SK-N-SH treated with all-trans-retinoic acid at 6 μM for 48 hours (cell line): ENCODE measurements around the gene DHPS.

ENCODE experiments used
- ATAC-seq: fragments of 200-7000 bp; cut with Tn5 transposase; 3 replicates; pipeline ENCODE4 v1.9.1; 2020; ENCODE audit warnings: mild to moderate bottlenecking, moderate library complexity
- OSR1 ChIP-seq: fragments of 250-450 bp; sonication (Bioruptor Pico); IDR thresholded peaks from 2 replicates; pipeline ENCODE4 v1.8.0; 2022; ENCODE audit warnings: moderate library complexity, mild to moderate bottlenecking, inconsistent platforms
- RARB ChIP-seq: fragments of 250-450 bp; sonication (Bioruptor Pico); IDR thresholded peaks from 2 replicates; pipeline ENCODE4 v1.8.0; 2021; ENCODE audit warnings: mild to moderate bottlenecking, moderate library complexity
- SNAI2 ChIP-seq: fragments of 250-450 bp; sonication (Bioruptor Pico); IDR thresholded peaks from 2 replicates; pipeline ENCODE4 v1.5.0; 2020; ENCODE audit warnings: mild to moderate bottlenecking, moderate library complexity
- ZC3H10 ChIP-seq: fragments of 250-450 bp; sonication (Bioruptor Pico); IDR thresholded peaks from 2 replicates; pipeline ENCODE4 v1.5.1; 2021; ENCODE audit warnings: mild to moderate bottlenecking, moderate library complexity

The DHPS gene

DNA sequence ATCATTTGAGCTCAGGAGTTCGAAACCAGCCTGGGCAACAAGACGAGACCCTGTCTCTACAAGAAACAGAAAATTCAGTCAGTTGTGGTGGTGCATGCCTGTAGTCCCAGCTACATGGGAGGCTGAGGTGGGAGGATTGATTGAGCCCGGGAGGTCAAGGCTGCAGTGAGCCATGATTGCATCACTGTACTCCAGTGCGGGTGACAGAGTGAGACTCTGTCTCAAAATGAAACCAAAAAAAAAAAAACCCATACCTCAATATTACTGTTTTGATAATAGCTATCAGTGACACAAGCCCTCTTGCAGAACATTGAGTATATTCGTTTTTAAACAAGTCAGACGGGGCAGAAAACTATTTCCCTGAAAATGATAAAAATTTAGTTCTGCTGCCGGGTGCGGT is 54.7 kb downstream of the DHPS start:
- no peak for TF ChIP-seq SNAI2 (CRISPR knock-in tag)
- TF ChIP-seq RARB (CRISPR knock-in tag): no peak
- TF ChIP-seq ZC3H10: no peak
- TF ChIP-seq OSR1 (CRISPR knock-in tag): no peak
- no peak for ATAC-seq
